Aorta (tissue), 5 donors: ENCODE results near the gene CIP2A. TPM values are rescaled to one million over a fixed set of nuclear protein-coding genes. Genes with fewer than 3 reads are reported as not detected.

ENCODE experiments used
- ATAC-seq: fragments of 200-7000 bp; cut with Tn5 transposase; one replicate; pipeline ENCODE4 v1.9.1; 2022; ENCODE audit warnings: moderate library complexity; ENCODE audit not compliant: low FRiP score
- DNase-seq, 2 donors: peaks; one replicate each; pipeline ENCODE4 v3.0.0-alpha.2; 2020
- H3K27ac ChIP-seq, 2 donors: one replicate each; pipeline ENCODE4 v1.5.1; 2013; ENCODE audit warnings: low read length in 2 of 2, mild to moderate bottlenecking in 2 of 2, moderate library complexity in 2 of 2, control low read depth in 1 of 2, inconsistent platforms in 1 of 2, low read depth in 1 of 2
- H3K27me3 ChIP-seq, 2 donors: one replicate each; pipeline ENCODE4 v1.6.1; 2013; ENCODE audit warnings: control low read depth in 1 of 2, low read length in 1 of 2, mild to moderate bottlenecking in 1 of 2, moderate library complexity in 1 of 2; ENCODE audit not compliant: insufficient read depth in 2 of 2, control insufficient read depth in 1 of 2
- H3K36me3 ChIP-seq, 2 donors: one replicate each; pipeline ENCODE4 v1.6.1; 2013; ENCODE audit warnings: control low read depth in 1 of 2, low read length in 1 of 2, mild to moderate bottlenecking in 1 of 2; ENCODE audit not compliant: insufficient read depth in 2 of 2, control insufficient read depth in 1 of 2
- H3K4me1 ChIP-seq, 2 donors: one replicate each; pipeline ENCODE4 v1.6.1; 2013; ENCODE audit warnings: low read length in 2 of 2, control low read depth in 1 of 2, mild to moderate bottlenecking in 1 of 2, moderate library complexity in 1 of 2; ENCODE audit not compliant: insufficient read depth in 2 of 2, control insufficient read depth in 1 of 2
- H3K4me3 ChIP-seq, 2 donors: one replicate each; pipeline ENCODE4 v1.5.1; 2013; ENCODE audit warnings: low read length in 2 of 2, control low read depth in 1 of 2, mild to moderate bottlenecking in 1 of 2
- H3K9me3 ChIP-seq: one replicate; pipeline ENCODE4 v1.6.1; 2013; ENCODE audit warnings: mild to moderate bottlenecking, low read length; ENCODE audit not compliant: control insufficient read depth
- WGBS, 2 donors: extraction: QIAGEN DNeasy Blood & Tissue Kit; methylation state at CpG; one replicate each; pipeline ENCODE4 v1.1.7; 2013; 5-methylcytosine and 5-hydroxymethylcytosine counted together
- intact Hi-C, 2 donors: fragments of 100-400 bp; cut with DNase I; formaldehyde crosslinking; loops; one replicate each; pipeline versions ENCODE4 v1.14.2 to v1.15.0; 2022
- polyA plus RNA-seq, 2 donors: library from polyadenylated mRNA; stranded (reverse); fragments of 200-250 nt; gene quantifications; one replicate each; pipeline ENCODE4 v1.2.3, GENCODE V29; 2013
- total RNA-seq, 2 donors: library from RNA; stranded (reverse); fragmentation: NEBNext Ultra II Directional; extraction: Animal tissue kit (Norgen Biotek cat#: 25700); gene quantifications; one replicate each; pipeline ENCODE4 v1.2.1, GENCODE V29; 2021
- donor health status: healthy with polysubstance abuse.
- donor health status: Bipolar disorder and iron deficiency.
- donor health status: DM: no; HTN: no; CAD: no.
- donor health status: DM: no; HTN: no; CAD: no.
- donor health status: DM: yes; HTN: yes; CAD: no.

Gene CIP2A
- total and polyA plus RNA-seq, 4 donors = 0.25 to 4.5 (median 1.9) TPM

DNA sequence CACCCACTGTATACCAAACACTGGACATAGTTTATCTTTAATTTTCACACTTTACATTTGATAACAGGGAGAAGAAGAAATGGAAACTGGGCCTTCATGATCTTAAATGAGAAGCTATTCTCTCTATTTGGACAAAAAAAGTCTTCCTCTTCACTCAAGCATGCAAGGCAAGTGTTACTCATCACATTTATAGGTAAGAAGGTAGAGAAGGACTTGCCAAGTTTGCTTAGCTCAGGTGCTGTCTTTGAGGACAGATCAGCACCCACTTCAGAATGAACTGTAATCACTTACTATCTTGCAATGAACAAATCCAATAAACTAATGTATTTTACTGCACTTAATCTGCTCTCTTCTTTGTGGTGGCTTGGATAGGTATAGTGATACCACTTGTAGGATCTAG lies 77.7 kb downstream of the CIP2A start:
- Histone ChIP-seq H3K9me3 (no peaks in the 10 kb centered on the region), H3K4me1 (no peaks in the 10 kb centered on the region), H3K36me3 (no peaks in the 10 kb centered on the region), H3K27ac (no peak overlapping the region), H3K4me3 (no peak overlapping the region), H3K27me3 (no peaks in the 10 kb centered on the region)
- intact Hi-C loops = no loop called here
- no peak for ATAC-seq
- no peak for DNase-seq

DNA sequence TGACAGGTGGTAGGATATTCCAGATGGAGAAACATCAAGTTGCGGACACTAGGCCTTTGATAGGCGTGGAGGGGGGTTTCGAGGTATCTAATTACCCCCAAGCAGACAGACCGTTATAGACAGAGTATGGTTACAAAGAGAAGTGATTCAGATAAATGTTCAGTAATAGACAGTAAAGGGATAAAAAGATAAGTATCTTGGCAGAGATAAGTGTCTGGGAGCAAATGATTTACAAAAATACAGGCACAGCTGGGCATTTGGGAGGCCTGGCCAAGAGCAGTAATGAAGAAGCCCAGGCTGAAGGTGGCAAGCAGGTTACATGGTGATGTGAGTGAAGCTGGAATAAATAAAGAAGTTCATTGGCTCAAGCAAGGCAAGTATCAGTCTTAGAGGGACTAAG lies 78.2 kb downstream of the CIP2A start:
- Histone ChIP-seq H3K4me1 (no peaks in the 10 kb centered on the region), H3K27ac (no peak overlapping the region), H3K9me3 (no peaks in the 10 kb centered on the region), H3K27me3 (no peaks in the 10 kb centered on the region), H3K36me3 (no peaks in the 10 kb centered on the region), H3K4me3 (no peak overlapping the region)
- intact Hi-C loops = no loop called here
- WGBS, 2 donors = 95 to 96% methylated on average over 4 of the region's 4 CpGs
- DNase-seq = no peak
- ATAC-seq = no peak

DNA sequence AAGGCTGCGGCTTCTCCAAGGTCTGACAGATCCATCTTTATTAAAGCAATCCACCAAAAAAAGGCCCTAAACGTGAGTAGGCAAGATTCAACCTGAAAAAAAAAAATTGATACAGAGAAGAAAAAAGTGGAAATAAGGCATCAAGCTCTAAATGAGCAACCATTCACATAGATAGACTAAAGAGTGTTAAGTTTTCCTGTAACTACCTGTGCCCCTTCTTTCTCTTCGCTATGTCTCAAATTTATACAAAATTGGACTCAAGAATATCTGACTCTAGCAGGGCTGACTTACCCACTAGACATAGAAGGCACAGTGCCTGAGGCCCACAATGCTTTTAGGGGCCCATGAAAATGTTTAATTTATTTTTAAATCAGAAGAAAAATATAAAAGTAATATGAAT lies 78.7 kb downstream of the CIP2A start, which contains the start of gene MYH15:
Gene MYH15 (minus strand): TSS at position 101 of the 400 bp plus-strand sequence. CDS start 66 bp downstream, at position 35.
- Histone ChIP-seq H3K9me3 (no peaks in the 10 kb centered on the region), H3K27me3 (no peaks in the 10 kb centered on the region), H3K27ac (no peak within 1 kb of the TSS), H3K36me3 (no peaks in the 10 kb centered on the region), H3K4me3 (no peak within 1 kb of the TSS), H3K4me1 (no peaks in the 10 kb centered on the region)
- intact Hi-C loops = no loop called here
- WGBS, 2 donors = 85 to 90% methylated on average over 3 of the region's 3 CpGs
- DNase-seq = no peak
- no peak for ATAC-seq

DNA sequence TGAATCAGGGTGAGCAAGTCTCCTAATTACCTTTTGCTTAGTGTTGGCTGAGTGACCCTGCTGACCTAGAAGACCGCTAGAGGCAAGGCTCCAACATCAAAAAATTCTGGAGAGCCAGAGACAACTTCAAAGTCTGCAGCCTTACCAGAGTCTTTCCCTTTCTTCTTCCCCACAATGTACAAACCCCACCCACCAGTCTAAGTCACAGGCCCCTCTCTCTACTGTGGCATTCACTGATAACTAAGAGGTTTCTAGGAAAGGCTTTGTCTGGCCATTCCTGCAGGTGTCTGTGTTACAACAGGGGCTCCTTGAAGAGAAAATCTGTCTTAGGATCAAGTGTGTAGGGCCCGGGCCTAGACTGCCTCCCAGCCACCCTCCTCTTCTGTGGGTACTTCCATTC lies 79.4 kb downstream of the CIP2A start:
- Histone ChIP-seq H3K36me3 (no peaks in the 10 kb centered on the region), H3K27me3 (no peaks in the 10 kb centered on the region), H3K27ac (no peak overlapping the region), H3K4me1 (no peaks in the 10 kb centered on the region), H3K9me3 (no peaks in the 10 kb centered on the region), H3K4me3 (no peak overlapping the region)
- WGBS, 2 donors = 86 to 87% methylated on average over 2 of the region's 2 CpGs
- intact Hi-C loops = no loop called here
- DNase-seq = no peak
- ATAC-seq = no peak

DNA sequence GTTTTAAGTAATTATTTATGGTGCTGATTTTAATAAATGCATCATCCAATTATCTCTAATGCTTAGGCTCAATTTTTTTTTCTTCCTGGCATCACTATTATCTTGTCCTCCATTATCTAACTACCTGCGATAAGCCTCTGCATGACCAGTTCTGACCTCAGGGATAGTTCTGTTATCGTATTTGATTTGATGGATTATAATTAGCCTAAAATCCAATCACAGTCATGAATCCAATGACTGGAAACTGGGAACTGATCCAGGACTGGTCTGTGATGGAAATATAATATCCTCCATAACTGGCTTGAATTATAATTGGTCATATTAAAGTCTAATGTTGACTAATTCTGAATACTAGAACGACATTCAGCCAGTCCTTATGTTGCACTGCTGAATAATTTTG lies 80.0 kb downstream of the CIP2A start:
- Histone ChIP-seq H3K27me3 (no peaks in the 10 kb centered on the region), H3K4me3 (no peak overlapping the region), H3K36me3 (no peaks in the 10 kb centered on the region), H3K27ac (no peak overlapping the region), H3K4me1 (no peaks in the 10 kb centered on the region), H3K9me3 (no peaks in the 10 kb centered on the region)
- intact Hi-C loops = no loop called here
- 86 to 88% methylated on average over 3 of the region's 3 CpGs for WGBS, 2 donors
- no peak for ATAC-seq
- no peak for DNase-seq

DNA sequence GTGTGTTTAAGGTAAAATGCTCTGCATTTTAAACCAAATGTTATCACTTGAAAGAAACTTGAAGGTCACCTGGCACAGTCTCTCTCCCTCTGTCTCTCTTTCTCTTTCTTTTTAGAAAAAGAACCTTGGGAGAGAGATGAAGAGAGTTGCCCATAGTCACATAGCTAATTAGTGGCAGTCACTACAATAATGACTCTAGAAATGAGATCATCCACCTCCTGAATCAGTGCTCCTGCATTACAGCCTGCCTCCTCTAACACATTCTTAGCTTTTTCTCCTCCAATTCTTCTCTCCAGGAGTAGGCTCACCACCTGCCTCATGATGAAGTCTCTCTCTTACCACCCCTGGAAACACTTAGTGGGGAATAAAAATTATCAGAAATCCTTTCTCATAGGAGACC lies 81.3 kb downstream of the CIP2A start:
- intact Hi-C loops = no loop called here
- H3K36me3 ChIP-seq = no peaks in the 10 kb centered on the region
- ATAC-seq (no peak), DNase-seq (no peak)
- H3K4me1 ChIP-seq = no peaks in the 10 kb centered on the region
- no peaks in the 10 kb centered on the region for H3K27me3 ChIP-seq
- H3K27ac ChIP-seq = no peak overlapping the region
- H3K9me3 ChIP-seq = no peaks in the 10 kb centered on the region
- H3K4me3 ChIP-seq = no peak overlapping the region

DNA sequence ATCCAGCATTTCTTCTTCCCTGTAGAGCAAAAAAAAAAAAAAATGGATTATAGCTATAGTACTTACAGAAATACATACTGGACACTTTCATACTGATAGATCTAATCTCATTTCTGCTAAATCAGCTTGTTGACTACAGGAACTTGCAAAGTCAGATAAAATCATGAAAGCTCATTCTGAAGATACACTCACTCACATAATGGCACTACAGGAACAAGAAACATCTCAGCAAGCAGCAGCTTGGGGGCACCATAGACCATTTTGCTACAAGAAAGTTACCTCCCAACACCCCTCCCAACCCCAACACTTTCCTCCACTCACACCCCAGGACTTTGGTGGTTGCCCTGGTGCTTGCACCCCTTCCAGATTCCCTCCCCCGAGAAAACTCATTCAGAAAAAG lies 83.4 kb downstream of the CIP2A start:
- Histone ChIP-seq H3K27me3 (no peaks in the 10 kb centered on the region), H3K4me1 (no peaks in the 10 kb centered on the region), H3K4me3 (no peak overlapping the region), H3K36me3 (no peaks in the 10 kb centered on the region), H3K27ac (no peak overlapping the region), H3K9me3 (no peaks in the 10 kb centered on the region)
- WGBS, 2 donors = 71 to 79% methylated on average over 1 of the region's 1 CpG
- intact Hi-C loops = no loop called here
- ATAC-seq (no peak), DNase-seq (no peak)

DNA sequence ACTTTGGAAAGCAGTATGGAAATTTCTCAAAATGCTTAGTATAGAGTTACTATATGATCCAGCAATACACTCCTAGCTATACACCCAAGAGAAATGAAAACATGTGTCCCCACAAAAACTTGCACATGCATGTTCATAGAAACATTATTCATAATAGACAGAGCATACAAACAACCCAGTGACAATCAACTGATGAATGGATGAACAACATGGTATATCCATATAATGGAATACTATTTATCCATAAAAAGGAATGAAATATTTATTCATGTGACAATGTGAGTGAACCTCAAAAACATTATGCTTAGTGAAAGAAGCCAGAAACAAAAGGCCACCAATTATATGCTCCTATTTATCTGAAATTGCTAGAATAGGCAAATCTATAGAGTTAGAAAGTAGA lies 85.5 kb downstream of the CIP2A start:
- Histone ChIP-seq H3K9me3 (no peaks in the 10 kb centered on the region), H3K4me1 (no peaks in the 10 kb centered on the region), H3K4me3 (no peak overlapping the region), H3K27me3 (no peaks in the 10 kb centered on the region), H3K36me3 (no peaks in the 10 kb centered on the region), H3K27ac (no peak overlapping the region)
- no peak for ATAC-seq
- no peak for DNase-seq
- intact Hi-C loops = no loop called here

DNA sequence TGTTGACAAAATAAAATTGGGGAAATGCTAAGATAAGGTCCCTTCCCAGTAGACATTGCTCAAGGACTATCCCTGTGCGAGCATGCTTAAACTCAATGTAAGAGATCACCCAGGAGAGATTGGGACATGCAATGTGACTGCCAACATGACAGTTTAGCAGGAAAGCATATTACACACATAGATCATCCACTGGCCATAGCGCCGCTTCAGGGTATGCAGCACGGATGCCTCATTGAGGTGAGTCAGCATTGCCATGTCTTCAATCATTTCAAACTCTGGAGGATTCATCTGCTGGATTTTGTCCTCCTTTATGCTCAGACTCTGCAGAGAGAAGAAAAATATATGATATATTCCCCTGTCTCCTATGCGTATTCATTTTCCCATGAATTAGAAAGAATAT lies 87.7 kb downstream of the CIP2A start:
- no peaks in the 10 kb centered on the region for H3K36me3 ChIP-seq
- H3K4me1 ChIP-seq = no peaks in the 10 kb centered on the region
- no peak for DNase-seq
- intact Hi-C loops = no loop called here
- ATAC-seq = no peak
- H3K27me3 ChIP-seq = no peaks in the 10 kb centered on the region
- no peak overlapping the region for H3K27ac ChIP-seq
- H3K4me3 ChIP-seq = no peak overlapping the region
- H3K9me3 ChIP-seq = no peaks in the 10 kb centered on the region
- WGBS, 2 donors = 90 to 91% methylated on average over 5 of the region's 5 CpGs
